Stimulated activated CD8-positive, alpha-beta memory T cell treated with anti-CD3 and anti-CD28 coated beads, Interleukin-2, amount 100 ng/mL, for 48 hours (primary cell): ENCODE measurements around the gene CD53.

Source experiments
- DNase-seq, 2 donors: peaks; one replicate each; pipeline ENCODE4 v3.0.0-alpha.2; 2020; ENCODE audit warnings: low read depth in 2 of 2

Gene CD53

GRCh38 chr1:110876748-110877341 lies 3.9 kb downstream of the CD53 start:
- no peak for DNase-seq

DNA sequence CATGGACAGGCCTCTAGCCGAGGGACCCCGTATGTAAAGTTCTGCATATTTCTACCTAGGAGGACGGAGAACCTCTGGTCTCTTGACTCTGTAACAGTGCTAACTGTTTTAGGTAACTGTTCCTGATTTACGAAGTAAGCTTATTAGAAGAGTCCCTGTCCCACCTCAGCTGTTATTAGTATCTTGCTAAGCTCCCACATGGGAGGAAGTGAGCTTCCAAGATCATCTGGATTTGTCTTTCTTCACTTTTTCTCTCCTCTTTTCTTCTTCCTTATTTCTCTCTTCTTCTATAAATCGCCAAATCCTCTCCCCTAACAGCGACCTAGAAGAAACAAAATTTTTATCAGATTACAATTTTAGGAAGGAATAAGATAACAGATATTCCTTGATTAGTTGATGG lies 4.4 kb downstream of the CD53 start:
- DNase-seq = no peak

GRCh38 chr1:110877776-110878175 lies 4.8 kb downstream of the CD53 start:
- no peak for DNase-seq

GRCh38 chr1:110878591-110878990 lies 5.6 kb downstream of the CD53 start:
- no peak for DNase-seq

DNA sequence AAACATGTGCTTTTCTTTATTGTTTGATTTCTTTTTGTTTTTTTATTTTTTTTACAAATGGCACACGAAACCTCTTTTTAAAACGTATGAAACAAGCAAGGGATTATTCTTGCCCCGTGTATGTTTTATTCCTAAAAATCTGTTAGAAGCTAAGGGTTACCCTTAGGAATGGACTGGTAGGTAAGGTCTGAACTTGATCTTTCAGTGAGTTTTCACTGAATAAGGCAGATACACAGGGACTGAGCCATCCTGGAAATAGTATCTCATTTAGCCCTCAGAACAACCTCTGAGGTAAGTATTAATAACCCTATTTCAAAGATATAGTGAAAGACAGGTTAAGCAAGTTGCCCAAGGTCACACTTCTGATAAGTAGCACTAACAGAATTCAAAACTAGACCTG lies 6.0 kb downstream of the CD53 start:
- no peak for DNase-seq

DNA sequence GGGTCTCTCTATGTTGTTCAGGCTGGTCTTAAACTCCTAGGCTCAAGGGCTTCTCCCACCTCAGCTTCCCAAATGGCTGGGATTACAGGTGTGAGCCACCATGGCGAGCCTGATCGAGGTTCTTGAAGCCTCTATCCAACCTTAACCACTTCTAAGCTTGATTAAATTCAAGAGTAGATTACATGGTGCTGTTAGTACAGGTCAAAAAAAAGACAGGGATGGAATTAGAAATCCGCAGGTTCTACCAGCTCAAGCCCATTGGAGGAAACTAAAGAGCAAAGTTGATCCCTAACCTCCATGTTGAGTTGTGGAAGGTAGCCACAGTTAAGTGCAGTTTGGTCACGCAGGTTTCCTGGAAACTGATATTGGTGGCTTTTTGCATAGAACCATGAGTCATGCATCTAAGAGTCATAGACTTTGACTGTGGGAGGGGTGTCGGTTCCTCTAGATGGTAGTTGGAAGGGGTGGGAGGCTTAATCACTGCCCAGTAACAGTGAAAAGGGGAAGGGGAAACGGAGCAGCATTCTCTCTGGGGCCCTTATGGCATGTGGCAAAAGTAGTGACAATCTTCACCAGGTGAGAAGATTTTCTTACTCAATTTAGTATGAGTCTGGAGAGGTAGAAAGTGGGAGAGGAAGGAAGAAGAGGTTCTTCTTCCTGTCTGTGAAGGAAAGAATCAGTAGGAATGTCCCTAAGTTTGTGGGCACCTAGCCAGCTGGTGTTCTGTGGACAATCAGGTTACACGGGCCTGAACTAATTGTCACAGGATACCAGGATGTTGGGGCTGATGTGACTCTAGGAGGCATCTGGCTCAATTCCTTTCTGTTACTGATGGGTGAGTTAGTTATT lies 7.0 kb downstream of the CD53 start:
- no peak for DNase-seq

GRCh38 chr1:110880708-110881374 lies 7.9 kb downstream of the CD53 start:
- no peak for DNase-seq

DNA sequence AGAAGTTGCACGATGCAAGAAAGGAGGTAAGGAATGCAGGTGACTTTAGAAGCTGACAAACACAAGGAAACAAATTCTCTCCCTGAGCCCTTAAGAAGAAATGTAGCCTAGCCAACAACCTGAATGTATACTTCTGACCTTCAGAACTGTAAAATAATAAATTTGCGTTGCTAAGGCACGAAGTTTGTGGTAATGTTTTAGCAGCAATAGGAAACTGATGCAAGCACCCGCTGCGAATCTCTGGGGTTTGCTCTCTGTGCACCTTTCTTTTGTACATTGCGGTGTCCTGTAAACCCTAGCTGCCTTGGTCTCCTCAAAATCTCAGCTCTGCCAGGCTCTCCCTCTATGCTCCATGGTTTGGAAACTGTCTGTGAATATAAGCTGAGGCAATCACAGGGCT lies 15.1 kb downstream of the CD53 start:
- DNase-seq = no peak

- no peak for DNase-seq
Observed at GRCh38 chr1:110888641-110889040, 15.7 kb downstream of the CD53 start.

- no peak for DNase-seq
Observed at GRCh38 chr1:110890474-110891196, 17.7 kb downstream of the CD53 start.

DNA sequence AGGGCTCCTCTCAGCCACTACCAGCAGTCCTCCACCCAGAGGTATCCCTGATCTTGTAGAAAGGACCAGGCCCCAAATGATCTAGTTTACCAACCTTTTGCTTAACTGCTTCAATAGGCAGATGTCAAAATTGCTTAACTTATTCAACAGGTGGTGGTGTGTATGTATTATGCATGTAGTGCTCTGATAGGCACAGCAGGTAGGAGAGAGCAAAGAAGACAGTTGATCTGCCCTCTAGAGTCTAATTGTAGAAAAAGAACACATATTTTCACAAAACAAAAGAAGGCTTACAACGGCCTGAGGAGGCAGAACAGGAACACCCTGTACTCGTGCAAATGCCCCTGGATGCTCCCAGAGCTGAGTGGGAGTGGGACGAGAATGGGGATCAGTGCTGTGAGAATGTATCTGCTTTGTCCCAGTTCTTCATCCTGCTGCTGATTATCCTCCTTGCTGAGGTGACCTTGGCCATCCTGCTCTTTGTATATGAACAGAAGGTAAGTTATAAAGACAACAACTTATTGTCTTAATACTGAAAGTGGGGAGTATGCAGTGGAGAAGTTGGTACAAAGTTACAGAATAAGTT lies 21.1 kb downstream of the CD53 start:
- DNase-seq = no peak

- DNase-seq = no peak
Observed at GRCh38 chr1:110896090-110896489, 23.1 kb downstream of the CD53 start.

DNA sequence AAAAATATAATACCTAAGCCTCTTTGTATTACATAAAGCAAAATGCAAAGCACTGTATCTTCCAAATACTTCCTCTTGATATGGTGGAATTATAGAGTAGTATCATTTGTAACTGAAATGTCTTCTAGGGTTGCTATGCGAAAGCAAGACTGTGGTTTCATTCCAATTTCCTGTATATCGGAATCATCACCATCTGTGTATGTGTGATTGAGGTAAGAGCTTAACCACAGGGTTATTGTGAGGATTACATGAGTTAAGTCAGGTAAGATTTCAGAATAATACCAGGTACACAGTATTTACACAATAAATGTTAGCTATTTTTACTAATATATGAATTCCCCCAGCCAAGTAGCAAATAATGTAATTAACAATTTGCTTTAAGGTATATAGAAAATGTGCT lies 24.7 kb downstream of the CD53 start:
- no peak for DNase-seq

GRCh38 chr1:110898734-110899457 lies 25.9 kb downstream of the CD53 start:
- no peak for DNase-seq

GRCh38 chr1:110899458-110899843 lies 26.5 kb downstream of the CD53 start:
- DNase-seq = no peak

GRCh38 chr1:110902820-110903463 lies 30.0 kb downstream of the CD53 start:
- no peak for DNase-seq

DNA sequence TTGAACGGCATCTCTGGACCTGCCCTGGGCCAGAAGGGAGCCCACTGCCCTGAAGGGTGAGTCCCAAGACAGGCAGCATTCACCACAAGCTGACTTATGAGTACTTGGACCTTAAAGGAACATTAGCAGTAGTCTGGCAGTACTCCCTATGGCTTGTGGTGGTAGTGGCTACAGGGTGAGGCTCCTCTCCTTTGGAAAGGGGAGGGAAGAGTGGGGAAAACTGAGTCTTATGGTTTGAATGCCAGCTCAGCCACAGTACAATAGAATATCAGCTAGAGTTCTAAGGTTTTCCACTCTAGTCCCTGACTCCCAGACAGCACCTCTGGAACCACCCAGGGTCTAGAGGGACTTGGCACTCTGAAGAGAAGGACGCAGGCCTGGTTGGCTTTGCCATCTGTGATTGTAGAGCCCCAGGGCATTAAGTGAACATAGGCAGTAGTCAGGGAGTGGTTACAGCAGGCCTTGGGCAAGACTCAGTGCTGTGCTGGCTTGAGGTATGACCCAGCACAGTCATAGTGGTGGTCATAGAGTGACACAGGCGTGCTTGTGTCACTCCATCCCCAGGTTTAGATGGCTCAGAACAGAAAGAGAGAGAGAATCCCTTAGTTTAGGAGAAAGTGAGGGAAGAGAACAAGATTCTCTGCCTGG lies 31.0 kb downstream of the CD53 start:
- no peak for DNase-seq

DNA sequence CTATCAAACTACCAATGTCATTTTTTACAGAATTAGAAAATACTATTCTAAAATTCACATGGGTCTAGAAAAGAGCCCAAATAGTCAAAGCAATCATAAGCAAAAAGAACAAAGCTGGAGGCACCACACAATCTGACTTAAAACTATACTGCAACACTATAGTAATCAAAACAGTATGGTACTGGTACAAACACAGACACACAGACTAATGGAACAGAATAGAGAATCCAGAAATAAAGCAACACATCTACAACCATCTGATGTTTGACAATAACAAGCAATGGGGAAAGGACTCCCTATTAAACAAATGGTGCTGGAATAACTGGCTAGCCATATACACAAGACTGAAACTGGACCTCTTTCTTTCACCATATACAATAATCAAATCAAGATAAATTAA lies 39.8 kb downstream of the CD53 start:
- DNase-seq = no peak

DNA sequence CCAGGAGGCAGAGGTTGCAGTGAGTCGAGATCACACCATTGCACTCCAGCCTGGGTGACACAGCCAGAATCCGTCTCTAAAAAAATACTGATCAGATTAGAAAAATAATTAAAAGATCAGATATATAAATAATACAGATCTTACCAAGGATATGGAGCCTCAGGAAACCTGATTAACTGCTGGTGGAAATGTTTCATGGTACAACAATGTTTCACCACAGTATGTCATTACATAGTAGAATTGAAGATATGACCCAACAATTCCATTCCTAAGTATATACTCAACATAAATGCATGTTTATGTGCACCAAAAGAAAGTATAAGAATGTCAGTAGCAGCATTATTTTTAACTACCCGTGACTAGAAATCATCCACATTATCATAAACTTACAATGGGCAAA lies 41.7 kb downstream of the CD53 start:
- no peak for DNase-seq

DNA sequence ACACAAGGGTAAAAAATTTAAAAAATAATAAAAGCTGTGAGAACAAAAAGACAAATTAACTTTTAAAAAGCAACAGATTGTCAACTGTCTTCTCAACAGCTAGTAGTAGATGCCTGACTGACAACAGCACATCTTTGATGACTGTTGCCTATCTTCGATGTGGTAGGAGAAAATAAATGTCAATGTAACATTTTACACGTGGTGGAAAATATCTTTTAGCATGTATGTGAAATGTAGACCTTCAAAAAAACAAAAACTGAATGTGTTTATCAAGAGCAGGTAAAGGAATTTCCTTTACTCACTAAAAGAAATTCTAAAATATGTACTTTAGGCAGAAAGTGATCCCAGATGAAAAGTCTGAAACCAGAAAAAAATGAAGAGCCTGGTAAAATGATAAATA lies 42.9 kb downstream of the CD53 start:
- DNase-seq = no peak
